Erythroblast (primary cell): ENCODE data around the gene C11orf52.

Source experiments
- GATA1 ChIP-seq: IDR thresholded peaks from 2 replicates; pipeline ENCODE4 v1.6.1; 2011; ENCODE audit warnings: low read depth, mild to moderate bottlenecking, control low read depth, low read length, moderate library complexity
- POLR2A ChIP-seq: IDR thresholded peaks from 2 replicates; pipeline ENCODE4 v1.6.1; 2011; ENCODE audit warnings: mild to moderate bottlenecking, low read length

GRCh38 chr11:111967649-111968048 is 48.9 kb downstream of the C11orf52 start:
- no peak for TF ChIP-seq POLR2A
- no peak for TF ChIP-seq GATA1
